Cardiac fibroblast (primary cell): ENCODE results near the gene GRAP2.

ENCODE experiments used
- DNase-seq, 2 donors: peaks; one replicate each; pipeline versions ENCODE4 v3.0.0 to v3.0.0-alpha.2; 2010; ENCODE audit warnings: low read depth in 2 of 2
- H3K4me3 ChIP-seq, 2 donors: replicated peaks in 1 of 2; 1 replicate in 1 of 2; 2 replicates in 1 of 2; pipeline ENCODE4 v1.5.1; 2011; ENCODE audit warnings: low read depth in 2 of 2, low read length in 2 of 2, mild to moderate bottlenecking in 2 of 2, moderate library complexity in 1 of 2
- TF ChIP-seq, protein P1 (sequence below): IDR thresholded peaks from one replicate; pipeline ENCODE4 v1.5.1; 2011; ENCODE audit warnings: low read depth, mild to moderate bottlenecking, low read length, inconsistent platforms

The GRAP2 gene

GRCh38 chr22:39958949-39959639 is 58.2 kb downstream of the GRAP2 start:
- H3K4me3 ChIP-seq: no peak overlapping the region
- DNase-seq: no peak
- TF ChIP-seq, protein P1, sequence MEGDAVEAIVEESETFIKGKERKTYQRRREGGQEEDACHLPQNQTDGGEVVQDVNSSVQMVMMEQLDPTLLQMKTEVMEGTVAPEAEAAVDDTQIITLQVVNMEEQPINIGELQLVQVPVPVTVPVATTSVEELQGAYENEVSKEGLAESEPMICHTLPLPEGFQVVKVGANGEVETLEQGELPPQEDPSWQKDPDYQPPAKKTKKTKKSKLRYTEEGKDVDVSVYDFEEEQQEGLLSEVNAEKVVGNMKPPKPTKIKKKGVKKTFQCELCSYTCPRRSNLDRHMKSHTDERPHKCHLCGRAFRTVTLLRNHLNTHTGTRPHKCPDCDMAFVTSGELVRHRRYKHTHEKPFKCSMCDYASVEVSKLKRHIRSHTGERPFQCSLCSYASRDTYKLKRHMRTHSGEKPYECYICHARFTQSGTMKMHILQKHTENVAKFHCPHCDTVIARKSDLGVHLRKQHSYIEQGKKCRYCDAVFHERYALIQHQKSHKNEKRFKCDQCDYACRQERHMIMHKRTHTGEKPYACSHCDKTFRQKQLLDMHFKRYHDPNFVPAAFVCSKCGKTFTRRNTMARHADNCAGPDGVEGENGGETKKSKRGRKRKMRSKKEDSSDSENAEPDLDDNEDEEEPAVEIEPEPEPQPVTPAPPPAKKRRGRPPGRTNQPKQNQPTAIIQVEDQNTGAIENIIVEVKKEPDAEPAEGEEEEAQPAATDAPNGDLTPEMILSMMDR: no peak

GRCh38 chr22:39959640-39960447 is 59.0 kb downstream of the GRAP2 start, which contains the start of gene TMA7B:
TMA7B (plus strand) TSS chr22:39960397; CDS start chr22:39964375, 3,978 bp downstream.
- peak; percentile 57 to 60 for DNase-seq
- TF ChIP-seq, protein P1: peak; percentile 38
- no peak within 1 kb of the TSS for H3K4me3 ChIP-seq

- TF ChIP-seq, protein P1: no peak
- peak; percentile 89 to 95 for DNase-seq
- H3K4me3 ChIP-seq: no peak overlapping the region
These were observed 60.2 kb downstream of the GRAP2 start for GRCh38 chr22:39960791-39961746.

- TF ChIP-seq, protein P1: no peak
- DNase-seq: no peak
- H3K4me3 ChIP-seq: no peak overlapping the region
These were observed 61.2 kb downstream of the GRAP2 start for GRCh38 chr22:39962071-39962470.

GRCh38 chr22:39965748-39966147 is 64.9 kb downstream of the GRAP2 start:
- H3K4me3 ChIP-seq: no peak overlapping the region
- TF ChIP-seq, protein P1: no peak
- DNase-seq: no peak

GRCh38 chr22:39966470-39966869 is 65.6 kb downstream of the GRAP2 start:
- H3K4me3 ChIP-seq: no peak overlapping the region
- peak in 1 of 2 donors; percentile 18 for DNase-seq
- TF ChIP-seq, protein P1: no peak
